IMR-90 (cell line): Measurements from ENCODE around the gene CYP4F3. TPM values are rescaled to one million over a fixed set of nuclear protein-coding genes. Genes with fewer than 3 reads are reported as not detected.

Experiments
- ATAC-seq: fragments of 200-7000 bp; cut with Tn5 transposase; 2 replicates; pipeline ENCODE4 v1.9.1; 2020; ENCODE audit warnings: low read depth, mild to moderate bottlenecking, moderate library complexity
- BruUV-seq: library from RNA; stranded (reverse); fragments of 400-500 nt; replicated peaks from 2 replicates; lab custom pipeline; 2021; lab: Mats Ljungman, UMichigan
- CTCF ChIA-PET: fragments of 300-600 bp; formaldehyde crosslinking; extraction: SDS; loops from one replicate; lab custom pipeline; 2021; ENCODE audit warnings: antibody characterized with exemption; lab: Yijun Ruan, JAX
- POLR2A ChIA-PET: fragments of 300-600 bp; sonication (Branson Sonifier 250); formaldehyde crosslinking; loops from one replicate; lab custom pipeline; 2022; ENCODE audit warnings: antibody characterized with exemption; ENCODE audit not compliant: unreplicated experiment; lab: Charles Lee
- DNase-seq: peaks from one replicate; pipeline ENCODE4 v3.0.0; 2013
- H2AFZ ChIP-seq: replicated peaks from 2 replicates; pipeline ENCODE3; 2013; ENCODE audit warnings: low read length, mild to moderate bottlenecking; ENCODE audit not compliant: poor library complexity
- H2AK5ac ChIP-seq: 2 replicates; pipeline ENCODE4 v1.6.1; 2013; ENCODE audit warnings: low read depth, low read length, inconsistent platforms
- H2AK9ac ChIP-seq: replicated peaks from 2 replicates; pipeline ENCODE3; 2013; ENCODE audit warnings: mild to moderate bottlenecking, low read depth, low read length, moderate library complexity; ENCODE audit not compliant: poor library complexity
- H2BK120ac ChIP-seq: 2 replicates; pipeline ENCODE4 v1.6.1; 2013; ENCODE audit warnings: low read depth, low read length, inconsistent platforms
- H2BK15ac ChIP-seq: 3 replicates; pipeline ENCODE4 v1.6.1; 2013; ENCODE audit warnings: low read depth, low read length, inconsistent platforms
- H2BK20ac ChIP-seq: 2 replicates; pipeline ENCODE4 v1.6.1; 2013; ENCODE audit warnings: low read depth, mild to moderate bottlenecking, inconsistent platforms, low read length, moderate library complexity
- H2BK5ac ChIP-seq: 2 replicates; pipeline ENCODE4 v1.6.1; 2013; ENCODE audit warnings: mild to moderate bottlenecking, low read depth, low read length, inconsistent platforms; ENCODE audit not compliant: poor library complexity, severe bottlenecking
- H3K14ac ChIP-seq: replicated peaks from 2 replicates; pipeline ENCODE4 v1.6.1; 2013; ENCODE audit warnings: low read depth, low read length, inconsistent platforms
- H3K18ac ChIP-seq: 2 replicates; pipeline ENCODE4 v1.6.1; 2013; ENCODE audit warnings: low read depth, low read length, control low read depth
- H3K23ac ChIP-seq: 2 replicates; pipeline ENCODE4 v1.6.1; 2013; ENCODE audit warnings: low read depth, low read length, inconsistent platforms
- H3K27ac ChIP-seq: 2 replicates; pipeline ENCODE4 v1.5.1; 2013; ENCODE audit warnings: mild to moderate bottlenecking, control low read depth, low read length; ENCODE audit not compliant: insufficient read depth
- H3K27me3 ChIP-seq: 2 replicates; pipeline ENCODE4 v1.6.1; 2013; ENCODE audit warnings: low read length; ENCODE audit not compliant: control insufficient read depth, insufficient read depth
- H3K36me3 ChIP-seq: 2 replicates; pipeline ENCODE4 v1.6.1; 2013; ENCODE audit warnings: low read length, mixed read lengths; ENCODE audit not compliant: control insufficient read depth, insufficient read depth
- H3K4ac ChIP-seq: 2 replicates; pipeline ENCODE4 v1.6.1; 2013; ENCODE audit warnings: low read depth, low read length, inconsistent platforms
- H3K4me1 ChIP-seq: 2 replicates; pipeline ENCODE4 v1.6.1; 2013; ENCODE audit warnings: low read length, mixed read lengths; ENCODE audit not compliant: control insufficient read depth, insufficient read depth
- H3K4me2 ChIP-seq: 2 replicates; pipeline ENCODE4 v1.6.1; 2013; ENCODE audit warnings: low read depth, mild to moderate bottlenecking, control low read depth, low read length, moderate library complexity
- H3K4me3 ChIP-seq: 2 replicates; pipeline ENCODE4 v1.5.1; 2013; ENCODE audit warnings: low read depth, mild to moderate bottlenecking, control low read depth, low read length, moderate library complexity; ENCODE audit not compliant: insufficient read depth
- H3K56ac ChIP-seq: 2 replicates; pipeline ENCODE4 v1.6.1; 2013; ENCODE audit warnings: low read length, inconsistent platforms; ENCODE audit not compliant: insufficient read depth; ENCODE audit errors: extremely low read depth
- H3K79me1 ChIP-seq, 2 experiments: 2 replicates each; pipeline ENCODE4 v1.6.1; 2013; ENCODE audit warnings: low read length in 2 of 2, inconsistent platforms in 1 of 2, low read depth in 1 of 2
- H3K9ac ChIP-seq: 2 replicates; pipeline ENCODE4 v1.6.1; 2013; ENCODE audit warnings: low read depth, low read length, control low read depth
- H3K9me1 ChIP-seq: 2 replicates; pipeline ENCODE4 v1.6.1; 2013; ENCODE audit warnings: low read length, inconsistent platforms; ENCODE audit not compliant: insufficient read depth
- H3K9me3 ChIP-seq: 2 replicates; pipeline ENCODE4 v1.6.1; 2013; ENCODE audit warnings: low read length; ENCODE audit not compliant: control insufficient read depth, insufficient read depth
- H4K20me1 ChIP-seq: 2 replicates; pipeline ENCODE4 v1.6.1; 2013; ENCODE audit warnings: low read length, inconsistent platforms; ENCODE audit not compliant: insufficient read depth
- H4K5ac ChIP-seq: 2 replicates; pipeline ENCODE4 v1.6.1; 2013; ENCODE audit warnings: mild to moderate bottlenecking, low read depth, low read length, control low read depth
- H4K8ac ChIP-seq, 2 experiments: 2 replicates each; pipeline ENCODE4 v1.6.1; 2013; ENCODE audit warnings: low read depth in 2 of 2, low read length in 2 of 2, control low read depth in 1 of 2, inconsistent platforms in 1 of 2
- H4K91ac ChIP-seq: 2 replicates; pipeline ENCODE4 v1.6.1; 2013; ENCODE audit warnings: low read depth, low read length, inconsistent platforms; ENCODE audit not compliant: insufficient read depth
- BHLHE40 ChIP-seq: fragments of 150-350 bp; IDR thresholded peaks from 2 replicates; pipeline ENCODE4 v1.6.1; 2016; ENCODE audit warnings: mild to moderate bottlenecking, low read depth, low read length
- CTCF ChIP-seq: conservative IDR thresholded peaks from 2 replicates; pipeline ENCODE4 v1.5.1; 2012; ENCODE audit warnings: mild to moderate bottlenecking, low read depth, low read length, improper control_type of control experiment
- ELK1 ChIP-seq: fragments of 150-350 bp; IDR thresholded peaks from 2 replicates; pipeline ENCODE4 v1.6.1; 2016; ENCODE audit warnings: low read depth, mild to moderate bottlenecking, low read length, moderate library complexity, borderline replicate concordance
- MAFK ChIP-seq: IDR thresholded peaks from 2 replicates; pipeline ENCODE4 v1.6.1; 2012; ENCODE audit warnings: low read depth, low read length, improper control_type of control experiment
- MAZ ChIP-seq: IDR thresholded peaks from 2 replicates; pipeline ENCODE4 v1.6.1; 2012; ENCODE audit warnings: low read depth, mild to moderate bottlenecking, low read length, improper control_type of control experiment, moderate library complexity, borderline replicate concordance
- MXI1 ChIP-seq: IDR thresholded peaks from 2 replicates; pipeline ENCODE4 v1.6.1; 2012; ENCODE audit warnings: low read depth, mild to moderate bottlenecking, low read length, moderate library complexity, borderline replicate concordance
- POLR2A ChIP-seq: IDR thresholded peaks from 2 replicates; pipeline ENCODE4 v1.6.1; 2012; ENCODE audit warnings: mild to moderate bottlenecking, low read depth, low read length
- RCOR1 ChIP-seq: IDR thresholded peaks from 2 replicates; pipeline ENCODE4 v1.6.1; 2012; ENCODE audit warnings: mild to moderate bottlenecking, low read length, improper control_type of control experiment; ENCODE audit not compliant: insufficient replicate concordance
- RFX5 ChIP-seq: IDR thresholded peaks from 2 replicates; pipeline ENCODE4 v1.8.0; 2012; ENCODE audit warnings: low read depth, mild to moderate bottlenecking, low read length, moderate library complexity
- USF2 ChIP-seq: fragments of 150-350 bp; IDR thresholded peaks from 2 replicates; pipeline ENCODE4 v1.6.1; 2017; ENCODE audit warnings: mild to moderate bottlenecking, antibody characterized with exemption, low read length, low read depth
- WGBS, 2 experiments: methylation state at CpG; one replicate each; pipeline versions ENCODE4 v1.1.5 to v1.1.7; 2013; ENCODE audit warnings: missing lambda C conversion rate in 2 of 2; ENCODE audit not compliant: insufficient read length in 1 of 2; ENCODE audit errors: extremely low coverage in 2 of 2; 5-methylcytosine and 5-hydroxymethylcytosine counted together
- dilution Hi-C: fragments of 300-500 bp; cut with HindIII; formaldehyde crosslinking; loops from one replicate; pipeline ENCODE4 v1.14.3; 2018; ENCODE audit warnings: low sequenced_read_pairs; ENCODE audit not compliant: unreplicated experiment
- in situ Hi-C: fragments of 300-500 bp; cut with MboI; formaldehyde crosslinking; loops from 3 replicates; pipeline ENCODE4 v1.14.3; 2019; ENCODE audit warnings: low sequenced_read_pairs, inconsistent platforms, mixed read lengths
- intact Hi-C: fragments of 100-400 bp; cut with micrococcal nuclease; formaldehyde crosslinking; loops from 2 replicates; pipeline ENCODE4 v1.10.0; 2022
- polyA plus RNA-seq, 3 experiments: library from polyadenylated mRNA; depleted of rRNA; stranded (reverse); fragments of >200 nt; gene quantifications; 2 replicates each; pipeline ENCODE4 v1.2.3, GENCODE V29; 2012; ENCODE audit warnings: low replicate concordance in 1 of 3
- total RNA-seq: library from RNA; depleted of rRNA; stranded (reverse); fragments of >200 nt; gene quantifications from 2 replicates; pipeline ENCODE4 v1.2.3, GENCODE V29; 2012

CYP4F3 gene
- total and polyA plus RNA-seq, 2 of the 4 experiments (the other 2 are of a cell fraction), result not detected

GRCh38 chr19:15680478-15681322, 40.0 kb downstream of the CYP4F3 start:
- dilution Hi-C loops (no loop called here), in situ Hi-C loops (no loop called here), intact Hi-C loops (no loop called here)
- no peak overlapping the region for H3K4me2 ChIP-seq
- H3K4ac ChIP-seq, result no peak overlapping the region
- H3K23ac ChIP-seq, result no peak overlapping the region
- no peak overlapping the region for H2AK5ac ChIP-seq
- peaks cover 20% of the 10 kb centered on the region for H3K9me3 ChIP-seq
- 27% methylated on average over 3 of the region's 8 CpGs; no CpG with 5 or more reads in 1 of the 2 experiments for WGBS, 2 experiments
- no peak overlapping the region for H3K14ac ChIP-seq
- H4K91ac ChIP-seq, result no peak overlapping the region
- no peaks in the 10 kb centered on the region for H3K79me1 ChIP-seq
- H3K36me3 ChIP-seq, result no peaks in the 10 kb centered on the region
- H2AFZ ChIP-seq, result no peak overlapping the region
- no peaks in the 10 kb centered on the region for H3K4me1 ChIP-seq
- no peak overlapping the region for H4K8ac ChIP-seq
- DNase-seq (no peak), ATAC-seq (no peak)
- H3K27me3 ChIP-seq, result no peaks in the 10 kb centered on the region
- no peak overlapping the region for H2AK9ac ChIP-seq
- H3K9me1 ChIP-seq, result no peaks in the 10 kb centered on the region
- H2BK120ac ChIP-seq, result no peak overlapping the region
- no peak overlapping the region for H2BK20ac ChIP-seq
- H4K20me1 ChIP-seq, result no peaks in the 10 kb centered on the region
- BruUV-seq, result no TSS peak
- H3K56ac ChIP-seq, result no peak overlapping the region
- H3K4me3 ChIP-seq, result no peak overlapping the region
- no peak for TF ChIP-seq MAZ
- no peak for TF ChIP-seq RFX5
- TF ChIP-seq CTCF, result no peak
- TF ChIP-seq MAFK, result no peak
- no peak for TF ChIP-seq ELK1
- TF ChIP-seq USF2, result no peak
- no peak for TF ChIP-seq MXI1
- no peak for TF ChIP-seq RCOR1
- no peak for TF ChIP-seq BHLHE40
- no peak for TF ChIP-seq POLR2A
- no peak overlapping the region for H3K27ac ChIP-seq
- no peak overlapping the region for H4K5ac ChIP-seq
- H2BK15ac ChIP-seq, result no peak overlapping the region
- POLR2A ChIA-PET, result no interaction called here
- H3K9ac ChIP-seq, result no peak overlapping the region
- H3K18ac ChIP-seq, result no peak overlapping the region
- CTCF ChIA-PET, result no interaction called here
- no peak overlapping the region for H2BK5ac ChIP-seq
